Nephron (organoid): ENCODE results near the gene SCG5.
A peak's percentile ranks its signal among the peaks of the same experiment; 100 is the strongest.

Source experiments
- H3K27ac Mint-ChIP-seq, 3 experiments: 2 replicates each; pipeline ENCODE4 v1.8.0; 2020; ENCODE audit warnings: mixed read lengths in 3 of 3, mild to moderate bottlenecking in 2 of 3, moderate library complexity in 1 of 3
- H3K27me3 Mint-ChIP-seq: 2 replicates; pipeline ENCODE4 v1.8.0; 2021; ENCODE audit warnings: low read depth, mild to moderate bottlenecking, moderate library complexity, mixed read lengths
- H3K36me3 Mint-ChIP-seq: 2 replicates; pipeline ENCODE4 v1.8.0; 2020; ENCODE audit warnings: low read depth, mixed read lengths
- H3K4me1 Mint-ChIP-seq: 2 replicates; pipeline ENCODE4 v1.8.0; 2020; ENCODE audit warnings: mixed read lengths
- H3K4me3 Mint-ChIP-seq, 3 experiments: 2 replicates each; pipeline ENCODE4 v1.8.0; 2020; ENCODE audit warnings: mild to moderate bottlenecking in 3 of 3, mixed read lengths in 3 of 3, moderate library complexity in 2 of 3
- H3K9me3 Mint-ChIP-seq: 2 replicates; pipeline ENCODE4 v1.8.0; 2020; ENCODE audit warnings: mixed read lengths
- CTCF ChIP-seq, 3 experiments: fragments of 200-600 bp; sonication (generic); IDR thresholded peaks; one replicate each; pipeline ENCODE4 v1.5.0; 2021; ENCODE audit warnings: antibody characterized with exemption in 3 of 3; ENCODE audit not compliant: unreplicated experiment in 3 of 3

SCG5 gene

GRCh38 chr15:32683906-32684584 lies 42.5 kb downstream of the SCG5 start:
- Mint-ChIP-seq H3K4me3 (no peak overlapping the region), H3K27me3 (peaks cover 4% of the 10 kb centered on the region), H3K36me3 (peaks cover 4% of the 10 kb centered on the region), H3K9me3 (no peaks in the 10 kb centered on the region), H3K4me1 (no peaks in the 10 kb centered on the region), H3K27ac (no peak overlapping the region)
- no peak for TF ChIP-seq CTCF (IDR thresholded peaks at IDR 0.05; ENCODE audit: unreplicated experiment in 3 of 3)

DNA sequence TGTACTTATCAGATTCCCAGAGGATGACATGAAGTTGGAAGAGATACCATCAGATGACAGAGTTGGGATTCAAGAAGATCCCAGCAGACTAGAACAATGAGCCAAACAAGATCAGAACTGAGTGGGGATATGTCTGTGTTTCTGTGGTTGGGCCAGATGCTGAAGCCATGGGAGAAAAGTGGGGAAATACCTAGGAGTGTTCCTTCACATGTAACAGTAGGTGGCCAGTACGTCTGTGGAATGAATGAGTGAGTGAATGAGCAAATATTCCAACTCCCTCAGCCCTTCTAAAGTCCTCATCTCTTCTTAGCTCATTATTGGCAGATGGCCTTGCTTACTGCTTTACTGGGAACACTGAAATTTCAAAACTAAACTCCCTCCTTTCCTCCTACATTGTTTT lies 44.1 kb downstream of the SCG5 start:
- Mint-ChIP-seq H3K27me3 (peaks cover 4% of the 10 kb centered on the region), H3K36me3 (peaks cover 4% of the 10 kb centered on the region), H3K4me3 (no peak overlapping the region), H3K27ac (no peak overlapping the region), H3K4me1 (no peaks in the 10 kb centered on the region), H3K9me3 (no peaks in the 10 kb centered on the region)
- TF ChIP-seq CTCF (IDR thresholded peaks at IDR 0.05; ENCODE audit: unreplicated experiment in 3 of 3) = no peak

GRCh38 chr15:32687556-32687955 lies 46.0 kb downstream of the SCG5 start:
- peaks cover 8% of the 10 kb centered on the region for H3K27me3 Mint-ChIP-seq
- no peak for TF ChIP-seq CTCF (IDR thresholded peaks at IDR 0.05; ENCODE audit: unreplicated experiment in 3 of 3)
- H3K27ac Mint-ChIP-seq = no peak overlapping the region
- H3K4me3 Mint-ChIP-seq = no peak overlapping the region
- no peaks in the 10 kb centered on the region for H3K4me1 Mint-ChIP-seq
- H3K9me3 Mint-ChIP-seq = no peaks in the 10 kb centered on the region
- H3K36me3 Mint-ChIP-seq = peaks cover 4% of the 10 kb centered on the region

DNA sequence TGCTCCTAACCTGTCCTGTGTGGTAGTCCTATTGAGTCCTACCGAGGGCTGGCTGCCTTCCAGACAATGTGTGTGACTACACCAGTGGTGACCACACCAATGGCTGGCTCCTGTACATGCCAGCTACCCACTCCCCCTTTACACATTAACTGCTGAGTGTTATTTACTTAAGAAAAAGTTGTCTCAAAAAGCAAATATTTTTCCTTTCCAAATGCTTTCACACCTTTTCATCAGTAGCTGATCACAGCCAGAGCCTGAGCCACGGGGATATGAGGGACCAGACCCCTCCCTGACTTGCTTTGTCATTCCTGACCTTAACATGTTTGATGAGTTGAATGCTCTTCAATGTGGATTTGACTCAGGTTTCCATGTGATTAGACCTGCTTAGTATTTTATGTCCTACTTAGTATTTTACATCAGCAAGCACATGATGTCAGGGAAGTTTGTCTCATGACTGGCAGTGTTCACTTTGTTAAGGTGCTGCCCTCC lies 46.7 kb downstream of the SCG5 start:
- no peaks in the 10 kb centered on the region for H3K4me1 Mint-ChIP-seq
- peaks cover 8% of the 10 kb centered on the region for H3K27me3 Mint-ChIP-seq
- H3K9me3 Mint-ChIP-seq = no peaks in the 10 kb centered on the region
- H3K27ac Mint-ChIP-seq = peak overlapping the region in 1 of 3 experiments; percentile 11
- TF ChIP-seq CTCF (IDR thresholded peaks at IDR 0.05; ENCODE audit: unreplicated experiment in 3 of 3) = no peak
- H3K36me3 Mint-ChIP-seq = peaks cover 4% of the 10 kb centered on the region
- no peak overlapping the region for H3K4me3 Mint-ChIP-seq

- no peak for TF ChIP-seq CTCF (IDR thresholded peaks at IDR 0.05; ENCODE audit: unreplicated experiment in 3 of 3)
- H3K9me3 Mint-ChIP-seq = no peaks in the 10 kb centered on the region
Measured at GRCh38 chr15:32690941-32691688, 49.6 kb downstream of the SCG5 start.

More at GRCh38 chr15:32690941-32691688, 49.6 kb downstream of the SCG5 start:
- H3K36me3 Mint-ChIP-seq = peaks cover 3% of the 10 kb centered on the region
- no peak overlapping the region for H3K4me3 Mint-ChIP-seq
- H3K27ac Mint-ChIP-seq = no peak overlapping the region
- no peaks in the 10 kb centered on the region for H3K4me1 Mint-ChIP-seq
- H3K27me3 Mint-ChIP-seq = peaks cover 8% of the 10 kb centered on the region
